Smooth muscle cell (in vitro differentiated cells): ENCODE results near the gene HACD2. TPM values are rescaled to one million over a fixed set of nuclear protein-coding genes. Genes with fewer than 3 reads are reported as not detected.

Experiments
- DNase-seq: peaks from one replicate; lab custom pipeline; 2025; ENCODE audit not compliant: unreplicated experiment; lab: John Stamatoyannopoulos, UW
- H2AFZ ChIP-seq: fragments of 200-600 bp; sonication (generic); 2 replicates; pipeline ENCODE4 v1.6.0; 2016; ENCODE audit warnings: antibody characterized with exemption, low read depth, mild to moderate bottlenecking
- H3F3A ChIP-seq: fragments of 200-600 bp; sonication (generic); 2 replicates; pipeline ENCODE4 v1.6.0; 2017; ENCODE audit warnings: antibody characterized with exemption, low read depth
- H3K27ac ChIP-seq: fragments of 200-600 bp; sonication (generic); 2 replicates; pipeline ENCODE4 v1.5.1; 2016; ENCODE audit warnings: low read depth, mild to moderate bottlenecking
- H3K27me3 ChIP-seq: fragments of 200-600 bp; sonication (generic); 2 replicates; pipeline ENCODE4 v1.6.1; 2016; ENCODE audit warnings: low read depth, mild to moderate bottlenecking
- H3K36me3 ChIP-seq: fragments of 200-600 bp; sonication (generic); 2 replicates; pipeline ENCODE4 v1.5.1; 2016; ENCODE audit warnings: low read depth
- H3K4me1 ChIP-seq: fragments of 200-600 bp; sonication (generic); 2 replicates; pipeline ENCODE4 v1.5.1; 2016; ENCODE audit warnings: low read depth
- H3K4me2 ChIP-seq: fragments of 200-600 bp; sonication (generic); 2 replicates; pipeline ENCODE4 v1.6.0; 2016; ENCODE audit warnings: mild to moderate bottlenecking
- H3K4me3 ChIP-seq: fragments of 200-600 bp; sonication (generic); 2 replicates; pipeline ENCODE4 v1.5.1; 2016; ENCODE audit warnings: mild to moderate bottlenecking
- H3K79me2 ChIP-seq: fragments of 200-600 bp; sonication (generic); 2 replicates; pipeline ENCODE4 v1.6.0; 2016; ENCODE audit warnings: low read depth, mild to moderate bottlenecking
- H3K9ac ChIP-seq: fragments of 200-600 bp; sonication (generic); 2 replicates; pipeline ENCODE4 v1.6.0; 2016; ENCODE audit warnings: low read depth
- H3K9me3 ChIP-seq: fragments of 200-600 bp; sonication (generic); replicated peaks from 2 replicates; pipeline ENCODE4 v1.5.1; 2016; ENCODE audit warnings: low read depth
- H4K20me1 ChIP-seq: fragments of 200-600 bp; sonication (generic); 2 replicates; pipeline ENCODE4 v1.6.0; 2016; ENCODE audit warnings: low read depth
- CTCF ChIP-seq: fragments of 200-600 bp; sonication (generic); IDR thresholded peaks from 2 replicates; pipeline ENCODE4 v1.5.1; 2017; ENCODE audit warnings: borderline replicate concordance, mild to moderate bottlenecking, antibody characterized with exemption; ENCODE audit not compliant: insufficient read depth, poor library complexity, severe bottlenecking
- WGBS: methylation state at CpG from one replicate; pipeline ENCODE4 v1.1.7; 2016; ENCODE audit warnings: low lambda C conversion rate; 5-methylcytosine and 5-hydroxymethylcytosine counted together
- polyA plus RNA-seq: library from polyadenylated mRNA; unstranded; fragments of >200 nt; fragmentation: Nextera tagmentation; extraction: Ambion mirVana; gene quantifications from 2 replicates; pipeline ENCODE4 v1.2.1, GENCODE V29; 2016
- total RNA-seq: library from RNA; depleted of rRNA; stranded (reverse); fragments of >200 nt; gene quantifications from 2 replicates; pipeline ENCODE4 v1.2.3, GENCODE V29; 2014

The HACD2 gene
- total and polyA plus RNA-seq, 2 experiments from 2014 or later = 9.5 to 28.3 TPM

GRCh38 chr3:123526474-123526873 lies 58.4 kb downstream of the HACD2 start:
- Histone ChIP-seq H3K27ac (no peak overlapping the region), H3K9ac (no peak overlapping the region), H2AFZ (no peak overlapping the region), H3K79me2 (no peaks in the 10 kb centered on the region), H3K27me3 (no peaks in the 10 kb centered on the region), H4K20me1 (peaks cover 3% of the 10 kb centered on the region), H3K9me3 (no peaks in the 10 kb centered on the region), H3K4me2 (no peak overlapping the region), H3K36me3 (no peaks in the 10 kb centered on the region), H3K4me3 (no peak overlapping the region), H3F3A (no peaks in the 10 kb centered on the region), H3K4me1 (peaks cover 7% of the 10 kb centered on the region)
- DNase-seq = no peak
- TF ChIP-seq CTCF = no peak
- WGBS = 89% methylated on average over 1 of the region's 1 CpG

- no peak overlapping the region for H3K4me2 ChIP-seq
- no peak for TF ChIP-seq CTCF
- peaks cover 7% of the 10 kb centered on the region for H3K4me1 ChIP-seq
- H3K27ac ChIP-seq = no peak overlapping the region
- H4K20me1 ChIP-seq = peaks cover 3% of the 10 kb centered on the region
- no peaks in the 10 kb centered on the region for H3F3A ChIP-seq
- H3K27me3 ChIP-seq = no peaks in the 10 kb centered on the region
- no peaks in the 10 kb centered on the region for H3K9me3 ChIP-seq
- H3K79me2 ChIP-seq = no peaks in the 10 kb centered on the region
- 98% methylated on average over 3 of the region's 3 CpGs for WGBS
- H3K36me3 ChIP-seq = no peaks in the 10 kb centered on the region
- H3K9ac ChIP-seq = no peak overlapping the region
- no peak overlapping the region for H2AFZ ChIP-seq
- no peak overlapping the region for H3K4me3 ChIP-seq
- DNase-seq = no peak
These were observed 59.4 kb downstream of the HACD2 start for GRCh38 chr3:123525433-123525832.

- peaks cover 3% of the 10 kb centered on the region for H4K20me1 ChIP-seq
- no peak overlapping the region for H3K4me2 ChIP-seq
- no peaks in the 10 kb centered on the region for H3K79me2 ChIP-seq
- H3K9me3 ChIP-seq = no peaks in the 10 kb centered on the region
- no peak overlapping the region for H3K4me3 ChIP-seq
- H3K36me3 ChIP-seq = no peaks in the 10 kb centered on the region
- H3K27ac ChIP-seq = no peak overlapping the region
- H3K27me3 ChIP-seq = no peaks in the 10 kb centered on the region
- no peak for TF ChIP-seq CTCF
- peaks cover 7% of the 10 kb centered on the region for H3K4me1 ChIP-seq
- H3K9ac ChIP-seq = no peak overlapping the region
- WGBS = 96% methylated on average over 4 of the region's 4 CpGs
- no peaks in the 10 kb centered on the region for H3F3A ChIP-seq
- H2AFZ ChIP-seq = no peak overlapping the region
- no peak for DNase-seq
These were observed 59.9 kb downstream of the HACD2 start for GRCh38 chr3:123524981-123525380.

GRCh38 chr3:123523023-123523412 lies 61.8 kb downstream of the HACD2 start:
- Histone ChIP-seq H4K20me1 (no peaks in the 10 kb centered on the region), H3K79me2 (no peaks in the 10 kb centered on the region), H3K4me3 (no peak overlapping the region), H3K9ac (no peak overlapping the region), H3K4me2 (no peak overlapping the region), H3K4me1 (peaks cover 7% of the 10 kb centered on the region), H3F3A (no peaks in the 10 kb centered on the region), H3K9me3 (no peaks in the 10 kb centered on the region), H3K36me3 (no peaks in the 10 kb centered on the region), H2AFZ (no peak overlapping the region), H3K27ac (no peak overlapping the region), H3K27me3 (no peaks in the 10 kb centered on the region)
- WGBS = 95% methylated on average over 11 of the region's 11 CpGs
- no peak for TF ChIP-seq CTCF
- DNase-seq = no peak
